ENCODE data around the gene SLC37A3. TPM values are rescaled to one million over a fixed set of nuclear protein-coding genes. Genes with fewer than 3 reads are reported as not detected.

The SLC37A3 gene, protein sequence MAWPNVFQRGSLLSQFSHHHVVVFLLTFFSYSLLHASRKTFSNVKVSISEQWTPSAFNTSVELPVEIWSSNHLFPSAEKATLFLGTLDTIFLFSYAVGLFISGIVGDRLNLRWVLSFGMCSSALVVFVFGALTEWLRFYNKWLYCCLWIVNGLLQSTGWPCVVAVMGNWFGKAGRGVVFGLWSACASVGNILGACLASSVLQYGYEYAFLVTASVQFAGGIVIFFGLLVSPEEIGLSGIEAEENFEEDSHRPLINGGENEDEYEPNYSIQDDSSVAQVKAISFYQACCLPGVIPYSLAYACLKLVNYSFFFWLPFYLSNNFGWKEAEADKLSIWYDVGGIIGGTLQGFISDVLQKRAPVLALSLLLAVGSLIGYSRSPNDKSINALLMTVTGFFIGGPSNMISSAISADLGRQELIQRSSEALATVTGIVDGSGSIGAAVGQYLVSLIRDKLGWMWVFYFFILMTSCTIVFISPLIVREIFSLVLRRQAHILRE
- total RNA-seq (2022; extraction: Qiagen RNA extraction), result 25.1 to 34.0 TPM (median 27.9 TPM) in 5 replicates

DNA sequence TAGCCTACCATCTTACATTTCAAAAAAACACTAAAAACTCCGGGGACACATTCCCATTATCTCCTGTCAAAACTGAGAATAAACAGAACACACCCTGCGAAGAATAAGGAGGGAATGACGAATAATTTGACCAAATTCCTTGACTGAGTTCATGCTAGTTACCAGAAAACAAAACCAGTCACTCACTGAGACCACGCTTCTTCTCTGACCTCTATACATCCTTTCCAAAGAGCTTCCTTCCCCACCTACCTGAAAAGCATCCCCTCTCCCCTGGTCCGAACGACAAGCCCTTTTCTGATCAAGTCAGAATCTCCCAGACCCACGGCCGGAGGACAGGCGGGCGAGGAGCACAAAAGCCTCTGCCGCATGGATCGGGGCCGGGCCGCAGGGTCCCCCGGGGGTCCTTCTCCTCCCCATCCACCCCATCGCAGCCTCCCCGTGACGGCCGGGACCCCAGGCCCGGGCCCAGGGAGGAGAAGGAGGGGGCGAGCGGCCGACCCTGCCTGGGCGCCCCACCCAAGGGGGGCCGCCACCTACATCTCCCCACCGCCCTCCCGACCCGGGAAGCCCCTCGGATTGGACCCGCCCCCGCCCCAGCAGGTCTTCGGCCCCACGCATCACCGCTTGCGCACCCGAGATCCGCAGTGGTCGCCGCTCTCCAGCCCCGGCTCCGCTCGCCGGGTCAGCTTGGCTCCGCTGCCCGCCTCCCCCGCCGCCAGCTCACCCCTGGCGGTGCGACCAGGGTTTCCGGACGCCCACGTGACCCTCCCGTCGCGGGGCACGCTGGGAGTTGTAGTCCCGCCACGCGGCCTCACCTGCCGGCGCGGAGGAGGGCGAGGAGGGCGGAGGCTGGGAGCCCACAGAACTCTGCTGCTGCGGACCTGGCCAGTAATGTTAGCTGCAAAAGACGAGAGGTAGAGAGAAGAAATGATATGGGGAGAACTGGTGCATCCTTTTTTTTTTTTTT is at the start of gene SLC37A3:
SLC37A3 (minus strand) TSS at position 747 of the 967 bp plus-strand sequence. CDS start 16,004 bp downstream, outside the sequence.

DNA sequence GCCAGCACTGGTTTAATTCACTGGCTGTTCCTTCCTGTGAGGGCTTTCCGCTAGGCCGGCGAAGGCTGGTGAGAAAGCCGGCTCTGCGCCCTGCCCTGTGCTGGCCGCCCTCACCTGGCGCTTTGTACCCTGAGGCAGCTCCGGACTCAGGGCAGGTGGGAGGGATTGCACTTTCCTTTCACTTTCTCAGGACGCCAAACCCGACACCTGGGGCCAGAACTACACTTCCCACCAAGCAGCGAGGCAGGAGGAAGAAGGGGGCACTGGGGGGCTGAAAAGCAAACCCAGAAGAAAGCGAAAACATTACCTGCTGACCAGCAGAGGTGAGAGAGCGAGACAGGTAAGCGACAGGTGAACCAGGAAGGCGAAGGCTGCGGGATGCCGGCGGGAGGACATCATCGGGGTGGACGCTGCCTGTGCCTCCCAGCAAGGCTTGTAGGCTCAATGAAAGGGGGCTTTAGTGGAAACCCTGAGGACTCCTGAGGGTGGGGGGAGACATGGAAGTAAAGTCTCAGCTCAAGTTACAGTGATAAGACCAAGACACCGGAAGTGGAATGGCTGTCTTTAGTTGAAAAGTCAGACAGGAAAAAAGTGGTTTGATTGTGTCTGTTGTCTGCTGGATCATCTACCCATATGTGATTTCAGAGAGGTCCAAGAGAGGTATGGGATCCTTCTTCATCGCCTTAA is 5.7 kb upstream of the SLC37A3 start, which contains the start of gene RAB19:
RAB19 (plus strand) TSS at position 181 of the 687 bp plus-strand sequence. CDS start 3,589 bp downstream, outside the sequence.

Other genes with a start within 250 kb of the SLC37A3 start
- gene KDM7A, start 221.5 kb downstream of the SLC37A3 start, total RNA-seq (2022; extraction: Qiagen RNA extraction), result 1.7 to 3.4 TPM (median 2.2 TPM) in 5 replicates
- not detected in 5 replicates for gene RAB19, start 5.5 kb upstream of the SLC37A3 start, total RNA-seq (2022; extraction: Qiagen RNA extraction)
- 52.8 to 68.6 TPM (median 54.0 TPM) in 5 replicates for gene MKRN1, start 81.0 kb upstream of the SLC37A3 start, total RNA-seq (2022; extraction: Qiagen RNA extraction)
- 0.41 to 1.0 TPM (median 0.55 TPM) in 5 replicates for gene DENND2A, start 242.3 kb upstream of the SLC37A3 start, total RNA-seq (2022; extraction: Qiagen RNA extraction)

All from A549 treated with Mapracorat at 1 μM for 4 hours (cell line).